Middle frontal gyrus (tissue), 1 donor: Measurements from ENCODE around the gene ZXDC.

Experiments used
- DNase-seq: peaks from one replicate; pipeline ENCODE4 v3.0.0-alpha.2; 2015; ENCODE audit warnings: low spot score; ENCODE audit errors: extremely low spot score

Gene ZXDC

GRCh38 chr3:126395846-126396513, 79.7 kb downstream of the ZXDC start:
- no peak for DNase-seq

GRCh38 chr3:126394977-126395321, 80.7 kb downstream of the ZXDC start:
- DNase-seq, result no peak

- peak; percentile 12 for DNase-seq
Observed at GRCh38 chr3:126394179-126394976, 81.3 kb downstream of the ZXDC start, which contains the start of gene CFAP100. TSS of gene CFAP100 (plus strand) at chr3:126394909. CDS start at chr3:126396001, 1,092 bp downstream.

DNA sequence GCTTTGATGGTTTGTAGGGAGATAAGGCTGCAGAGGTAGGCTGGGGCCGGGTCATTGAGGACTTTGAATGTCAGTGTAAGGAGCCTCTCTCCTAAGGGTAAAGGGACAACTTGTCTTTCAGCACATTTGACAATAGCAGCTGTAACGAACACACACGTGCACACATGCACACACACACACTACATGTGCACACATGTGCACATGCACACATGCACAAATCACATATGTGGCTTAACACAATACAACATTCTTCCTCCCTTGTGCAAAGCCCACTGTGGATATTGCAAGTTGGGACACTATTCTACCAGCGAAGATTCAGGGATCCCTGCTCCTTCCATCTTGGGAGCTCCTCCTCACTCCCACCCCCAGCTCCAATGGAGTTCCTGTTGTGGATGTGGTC, 82.1 kb downstream of the ZXDC start:
- DNase-seq, result no peak

DNA sequence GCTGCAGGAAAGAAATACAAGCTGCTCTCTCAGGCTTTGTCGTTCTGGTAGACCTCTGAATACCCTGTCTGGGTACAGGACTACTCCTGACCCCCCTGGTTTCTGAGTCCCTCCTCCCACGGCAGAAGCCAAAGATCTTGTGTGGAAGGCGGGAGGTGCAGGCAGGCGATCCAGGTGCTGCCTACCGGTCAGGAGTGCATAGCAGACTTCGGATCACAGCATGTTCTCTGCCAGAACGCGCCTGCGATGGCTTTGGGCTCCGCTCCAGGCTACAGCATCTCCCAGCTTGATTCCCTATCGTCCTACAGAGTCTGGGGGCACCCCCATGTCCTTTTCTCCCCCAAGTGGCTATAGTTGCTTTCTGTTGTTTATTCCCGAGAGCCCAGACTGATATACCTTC, 83.4 kb downstream of the ZXDC start:
- DNase-seq, result no peak

DNA sequence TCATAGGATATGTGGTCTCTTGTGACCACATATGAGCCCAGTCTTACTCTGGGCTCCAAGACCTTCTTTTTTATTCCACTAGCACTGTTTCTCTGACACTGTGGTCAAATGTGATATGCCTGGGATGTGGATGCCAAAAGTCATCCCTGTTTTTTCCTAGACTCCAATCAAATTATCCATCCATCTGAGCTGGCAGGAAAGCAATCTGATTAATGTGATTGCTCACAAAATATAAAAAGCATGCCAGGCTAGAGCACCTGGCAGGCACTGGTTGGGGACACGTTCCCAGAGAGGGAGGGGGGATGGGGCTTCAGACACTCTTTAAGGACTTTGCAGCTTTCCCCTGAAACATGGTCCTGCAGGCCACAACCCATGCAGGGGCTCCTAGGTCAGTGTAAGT, 84.1 kb downstream of the ZXDC start:
- no peak for DNase-seq

DNA sequence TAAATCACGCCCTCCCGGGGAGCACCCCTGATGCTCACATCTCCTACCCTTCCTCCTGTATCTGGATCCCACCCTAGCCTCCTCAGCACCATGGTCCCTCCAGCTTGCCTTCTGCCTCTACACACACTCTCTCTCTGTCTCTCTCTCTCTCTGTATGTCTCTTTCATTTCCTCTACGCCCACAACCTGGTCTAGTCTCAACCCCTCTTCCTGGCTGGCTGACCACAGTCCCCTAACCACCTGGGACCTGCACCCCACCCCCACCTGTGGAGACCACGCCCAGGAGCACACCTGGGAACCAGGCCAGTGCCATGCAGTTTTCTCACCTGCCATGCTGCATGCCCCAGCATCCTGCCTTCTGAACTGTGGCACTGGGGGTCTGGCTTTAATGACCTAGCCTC, 84.9 kb downstream of the ZXDC start:
- DNase-seq, result no peak

DNA sequence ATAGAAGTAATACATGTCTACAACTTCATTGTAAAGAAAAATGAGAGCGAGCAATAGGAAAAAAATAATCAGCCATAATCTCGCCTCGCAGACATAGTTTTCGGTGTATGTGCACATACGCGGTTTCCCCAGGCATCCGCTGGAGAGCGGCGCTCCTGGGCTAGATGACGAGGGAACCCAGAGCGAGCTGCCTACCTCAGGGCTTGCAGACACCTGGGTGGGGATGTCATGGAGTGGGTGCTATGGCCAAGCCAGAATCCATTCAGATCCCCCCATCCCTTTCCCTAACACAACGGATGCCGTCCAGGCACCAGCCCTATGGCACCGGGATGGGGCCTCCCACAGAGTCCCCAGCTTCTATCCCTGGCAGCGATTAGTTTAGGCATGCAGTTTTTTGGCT, 85.5 kb downstream of the ZXDC start:
- no peak for DNase-seq

DNA sequence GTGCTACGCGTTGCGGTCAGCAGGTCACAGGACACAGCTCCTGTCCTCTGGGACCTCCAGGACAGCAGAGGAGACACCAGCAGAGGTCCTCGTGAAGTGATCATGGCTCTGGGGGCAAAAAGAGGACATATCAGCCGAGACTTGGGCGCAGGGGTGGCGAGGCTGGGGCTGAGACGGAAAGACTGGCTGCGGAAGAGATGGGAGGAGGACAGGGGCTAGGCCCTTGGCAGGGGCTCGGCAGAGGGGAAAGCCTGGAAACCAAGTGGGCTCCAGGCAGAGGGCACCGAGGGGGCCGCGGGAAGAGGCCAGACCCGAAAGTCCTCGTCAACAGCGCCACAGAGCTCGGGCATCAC, 85.9 kb downstream of the ZXDC start:
- DNase-seq, result no peak

GRCh38 chr3:126389112-126389793, 86.4 kb downstream of the ZXDC start:
- peak; percentile 74 for DNase-seq
